ENCODE results near the gene BTN3A1.

Gene BTN3A1

DNA sequence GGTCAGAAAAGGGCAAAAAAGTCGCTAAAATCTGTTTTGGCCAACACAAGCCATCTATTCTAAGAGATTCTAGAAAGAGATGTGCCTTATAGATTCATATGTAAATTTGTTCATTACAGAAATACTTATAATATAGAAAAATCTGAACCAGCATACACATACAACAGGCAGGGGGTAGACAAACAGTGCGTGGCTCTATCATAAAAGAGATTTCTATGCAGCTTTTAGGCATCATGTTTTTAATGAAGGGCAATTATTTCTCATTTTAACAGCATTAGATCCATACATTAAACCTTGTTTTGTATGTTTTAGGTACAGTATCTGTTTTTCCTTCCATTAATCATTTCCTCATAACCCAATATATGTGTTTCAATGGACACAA, 38.9 kb downstream of the BTN3A1 start:
- TF ChIP-seq, protein P1, sequence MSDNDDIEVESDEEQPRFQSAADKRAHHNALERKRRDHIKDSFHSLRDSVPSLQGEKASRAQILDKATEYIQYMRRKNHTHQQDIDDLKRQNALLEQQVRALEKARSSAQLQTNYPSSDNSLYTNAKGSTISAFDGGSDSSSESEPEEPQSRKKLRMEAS (IDR thresholded peaks at IDR 0.05; ENCODE audit: low read depth, low read length) = no peak
- TF ChIP-seq, protein P2, sequence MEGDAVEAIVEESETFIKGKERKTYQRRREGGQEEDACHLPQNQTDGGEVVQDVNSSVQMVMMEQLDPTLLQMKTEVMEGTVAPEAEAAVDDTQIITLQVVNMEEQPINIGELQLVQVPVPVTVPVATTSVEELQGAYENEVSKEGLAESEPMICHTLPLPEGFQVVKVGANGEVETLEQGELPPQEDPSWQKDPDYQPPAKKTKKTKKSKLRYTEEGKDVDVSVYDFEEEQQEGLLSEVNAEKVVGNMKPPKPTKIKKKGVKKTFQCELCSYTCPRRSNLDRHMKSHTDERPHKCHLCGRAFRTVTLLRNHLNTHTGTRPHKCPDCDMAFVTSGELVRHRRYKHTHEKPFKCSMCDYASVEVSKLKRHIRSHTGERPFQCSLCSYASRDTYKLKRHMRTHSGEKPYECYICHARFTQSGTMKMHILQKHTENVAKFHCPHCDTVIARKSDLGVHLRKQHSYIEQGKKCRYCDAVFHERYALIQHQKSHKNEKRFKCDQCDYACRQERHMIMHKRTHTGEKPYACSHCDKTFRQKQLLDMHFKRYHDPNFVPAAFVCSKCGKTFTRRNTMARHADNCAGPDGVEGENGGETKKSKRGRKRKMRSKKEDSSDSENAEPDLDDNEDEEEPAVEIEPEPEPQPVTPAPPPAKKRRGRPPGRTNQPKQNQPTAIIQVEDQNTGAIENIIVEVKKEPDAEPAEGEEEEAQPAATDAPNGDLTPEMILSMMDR (IDR thresholded peaks at IDR 0.05; ENCODE audit: low read depth, low read length) = no peak
- TF ChIP-seq MYC (IDR thresholded peaks at IDR 0.05; ENCODE audit: low read depth, low read length) (no peak), POLR2A (IDR thresholded peaks at IDR 0.05; ENCODE audit: extremely low read depth, insufficient read length) (no peak)
- DNase-seq (ENCODE audit: low read depth) = no peak
- peak overlapping the region; percentile 71 for H3K4me3 ChIP-seq (ENCODE audit: low read depth, low read length)

DNA sequence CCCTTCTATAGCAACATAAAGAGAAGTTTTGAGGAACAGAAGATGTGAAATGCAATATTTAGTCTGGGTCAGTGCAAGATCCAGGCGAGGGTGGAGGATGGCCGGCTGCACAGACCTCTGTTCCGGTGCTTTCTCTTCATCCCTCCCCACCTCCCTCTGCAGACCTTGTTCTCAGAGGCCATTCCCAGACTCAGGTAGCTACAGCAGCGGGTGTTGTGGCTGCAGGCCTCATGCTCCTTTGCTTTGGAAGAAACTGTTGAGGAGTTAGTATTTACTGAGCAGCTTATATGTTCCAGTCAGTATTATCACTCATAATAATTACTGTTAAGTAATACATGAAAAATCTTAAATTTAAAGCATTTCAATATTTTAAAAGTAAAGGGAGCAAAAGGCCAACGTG, 39.9 kb downstream of the BTN3A1 start:
- no peak for TF ChIP-seq MYC (IDR thresholded peaks at IDR 0.05; ENCODE audit: low read depth, low read length)
- TF ChIP-seq POLR2A (IDR thresholded peaks at IDR 0.05; ENCODE audit: extremely low read depth, insufficient read length) = no peak
- TF ChIP-seq, protein P1 (IDR thresholded peaks at IDR 0.05; ENCODE audit: low read depth, low read length) = no peak
- TF ChIP-seq, protein P2 (IDR thresholded peaks at IDR 0.05; ENCODE audit: low read depth, low read length) = no peak
- no peak overlapping the region for H3K4me3 ChIP-seq (ENCODE audit: low read depth, low read length)
- no peak for DNase-seq (ENCODE audit: low read depth)

DNA sequence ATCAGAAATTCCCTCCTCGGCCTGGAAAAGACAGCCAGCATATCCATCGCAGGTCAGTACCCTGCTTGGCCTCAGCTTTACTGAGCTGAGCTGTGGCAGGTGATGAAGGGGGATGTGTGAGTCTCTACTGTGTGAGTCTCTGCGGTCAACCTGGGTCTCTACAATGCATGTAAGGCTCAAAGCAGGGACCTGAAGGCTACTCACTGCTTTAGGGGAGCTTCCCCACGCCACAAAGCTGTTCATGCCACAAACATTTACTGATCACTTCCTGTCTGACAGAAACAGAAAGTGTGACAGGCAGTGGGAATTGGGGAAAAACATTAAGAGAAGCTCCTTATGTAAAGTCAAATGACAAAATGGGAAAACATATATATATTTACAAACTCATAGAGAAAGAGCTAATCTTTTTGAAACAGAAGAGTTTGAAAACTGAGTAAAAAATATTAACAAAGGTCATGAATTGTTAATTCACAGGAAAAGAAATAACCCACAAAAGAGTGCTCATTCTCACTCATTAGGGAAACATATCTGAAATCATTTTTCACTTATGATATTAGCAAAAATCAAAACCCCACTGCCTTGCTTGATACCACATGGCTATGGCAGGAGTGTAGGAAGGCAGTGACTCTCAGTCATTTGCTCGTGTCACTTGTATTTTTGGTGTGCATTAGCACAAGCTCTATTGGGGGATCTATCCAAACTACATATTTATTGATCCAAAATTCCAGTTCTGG, 44.0 kb downstream of the BTN3A1 start:
- TF ChIP-seq, protein P2 (IDR thresholded peaks at IDR 0.05; ENCODE audit: low read depth, low read length) = no peak
- TF ChIP-seq, protein P1 (IDR thresholded peaks at IDR 0.05; ENCODE audit: low read depth, low read length) = no peak
- TF ChIP-seq MYC (IDR thresholded peaks at IDR 0.05; ENCODE audit: low read depth, low read length) = no peak
- no peak for TF ChIP-seq POLR2A (IDR thresholded peaks at IDR 0.05; ENCODE audit: extremely low read depth, insufficient read length)
- no peak for DNase-seq (ENCODE audit: low read depth)
- H3K4me3 ChIP-seq (ENCODE audit: low read depth, low read length) = no peak overlapping the region

DNA sequence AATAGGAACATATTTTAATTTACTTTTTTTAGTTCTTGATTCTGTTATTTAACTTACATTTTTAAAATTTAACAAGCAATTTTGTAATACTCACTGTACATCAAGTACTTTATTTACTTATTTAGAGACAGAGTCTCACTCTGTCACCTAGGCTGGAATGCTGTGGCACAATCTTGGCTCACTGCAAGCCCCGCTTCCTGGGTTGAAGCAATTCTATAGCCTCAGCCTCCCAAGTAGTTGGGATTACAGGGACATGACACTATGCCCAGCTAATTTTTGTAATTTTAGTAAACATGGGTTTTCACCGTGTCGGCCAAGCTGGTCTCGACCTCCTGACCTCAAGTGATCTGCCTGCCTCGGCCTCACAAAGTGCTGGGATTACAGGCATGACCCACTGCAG, 45.2 kb downstream of the BTN3A1 start:
- TF ChIP-seq MYC (IDR thresholded peaks at IDR 0.05; ENCODE audit: low read depth, low read length) (no peak), POLR2A (IDR thresholded peaks at IDR 0.05; ENCODE audit: extremely low read depth, insufficient read length) (no peak)
- TF ChIP-seq, protein P2 (IDR thresholded peaks at IDR 0.05; ENCODE audit: low read depth, low read length) = no peak
- TF ChIP-seq, protein P1 (IDR thresholded peaks at IDR 0.05; ENCODE audit: low read depth, low read length) = no peak
- no peak for DNase-seq (ENCODE audit: low read depth)
- no peak overlapping the region for H3K4me3 ChIP-seq (ENCODE audit: low read depth, low read length)

DNA sequence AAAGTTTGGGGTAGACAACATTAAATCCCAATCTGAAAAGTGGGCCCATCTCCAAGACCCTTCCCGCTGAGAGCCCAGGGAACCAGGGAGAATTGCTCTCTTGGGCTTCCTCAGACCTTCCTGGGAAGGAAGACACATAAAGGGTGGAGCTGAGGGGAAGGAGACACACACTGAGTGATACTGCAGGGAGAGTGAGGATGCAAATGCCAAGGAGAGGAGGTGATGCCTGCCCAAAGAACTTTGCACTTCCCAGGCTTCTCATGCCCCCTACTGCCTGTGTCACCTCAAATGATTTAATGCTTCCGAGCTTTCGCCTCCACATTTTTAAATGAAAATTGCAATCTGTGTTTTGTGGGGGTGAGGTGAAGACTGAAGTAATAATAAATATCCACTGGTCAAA, 48.2 kb downstream of the BTN3A1 start:
- no peak for DNase-seq (ENCODE audit: low read depth)
- no peak for TF ChIP-seq POLR2A (IDR thresholded peaks at IDR 0.05; ENCODE audit: extremely low read depth, insufficient read length)
- TF ChIP-seq, protein P2 (IDR thresholded peaks at IDR 0.05; ENCODE audit: low read depth, low read length) = no peak
- TF ChIP-seq, protein P1 (IDR thresholded peaks at IDR 0.05; ENCODE audit: low read depth, low read length) = no peak
- TF ChIP-seq MYC (IDR thresholded peaks at IDR 0.05; ENCODE audit: low read depth, low read length) = no peak
- no peak overlapping the region for H3K4me3 ChIP-seq (ENCODE audit: low read depth, low read length)

All from NB4 (cell line).